Pancreas (tissue), 10 donors: ENCODE results near the gene ENTPD6. TPM values are rescaled to one million over a fixed set of nuclear protein-coding genes. Genes with fewer than 3 reads are reported as not detected.
A peak's percentile ranks its signal among the peaks of the same experiment; 100 is the strongest.

Experiments used
- ATAC-seq, 4 donors: fragments of 200-7000 bp; cut with Tn5 transposase; one replicate each; pipeline versions ENCODE4 v1.8.0 to v1.9.1; 2020; ENCODE audit warnings: mild to moderate bottlenecking in 4 of 4, moderate library complexity in 4 of 4
- DNase-seq, 6 donors: peaks; one replicate each; pipeline ENCODE4 v3.0.0-alpha.2; 2020
- FAIRE-seq: peaks from 2 replicates; lab custom pipeline; 2012; peaks lifted over from hg19 to GRCh38; lab: Jason Lieb, UNC
- H3K27ac ChIP-seq, 4 donors: fragments of 200-600 bp; sonication (generic); 1 replicate in 3 of 4; 2 replicates in 1 of 4; pipeline versions ENCODE4 v1.5.0 to v1.8.0; 2020
- H3K27me3 ChIP-seq, 4 donors: fragments of 200-600 bp; one replicate each; pipeline ENCODE4 v1.8.0; 2021
- H3K36me3 ChIP-seq, 3 donors: fragments of 200-600 bp; sonication (generic) in 1 of 3; one replicate each; pipeline versions ENCODE4 v1.5.0 to v1.8.0; 2020 to 2021
- H3K4me1 ChIP-seq, 3 donors: fragments of 200-600 bp; one replicate each; pipeline ENCODE4 v1.8.0; 2021
- H3K4me3 ChIP-seq, 4 donors: fragments of 200-600 bp; sonication (generic) in 2 of 4; one replicate each; pipeline versions ENCODE4 v1.5.0 to v1.8.0; 2020 to 2021
- H3K9me3 ChIP-seq, 4 donors: fragments of 200-600 bp; one replicate each; pipeline ENCODE4 v1.8.0; 2021
- CTCF ChIP-seq, 4 donors: fragments of 200-600 bp; sonication (generic) in 3 of 4; IDR thresholded peaks; one replicate each; pipeline versions ENCODE4 v1.5.0 to v1.8.0; 2021; ENCODE audit warnings: antibody characterized with exemption in 4 of 4
- WGBS, 2 donors: extraction: QIAGEN DNeasy Blood & Tissue Kit; methylation state at CpG; one replicate each; pipeline ENCODE4 v1.1.7; 2013; 5-methylcytosine and 5-hydroxymethylcytosine counted together
- intact Hi-C, 3 donors: fragments of 100-400 bp; cut with DNase I; formaldehyde crosslinking; loops; one replicate each; pipeline versions ENCODE4 v1.11.1 to v1.14.2; 2022
- polyA plus RNA-seq, 2 donors: library from polyadenylated mRNA; stranded (reverse); fragments of 200-250 nt; gene quantifications; one replicate each; pipeline ENCODE4 v1.2.3, GENCODE V29; 2013
- total RNA-seq, 6 donors: library from RNA; stranded (reverse); fragmentation: NEBNext Ultra II Directional in 4 of 6; extraction: Animal tissue kit (Norgen Biotek cat#: 25700) in 4 of 6; gene quantifications; one replicate each; pipeline versions ENCODE4 v1.2.1 to v1.2.4, GENCODE V29; 2021 to 2023
- donor health status: healthy with polysubstance abuse.
- donor health status: DM: no; HTN: no; CAD: no; lungs with moderate emphysema.
- donor health status: DM: no; HTN: no; CAD: no.
- donor health status: control.
- donor health status: control.
- donor health status: Bipolar disorder and iron deficiency.
- donor health status: DM: yes; HTN: yes; CAD: no.
- donor health status: DM: no; HTN: no; CAD: no.
- donor health status: DM: no; HTN: no; CAD: no.
- donor health status: DM: yes; HTN: yes; CAD: no.

The ENTPD6 gene
- total and polyA plus RNA-seq, 8 donors, result 31.4 to 99.3 (median 44.7) TPM

- H3K27me3 ChIP-seq, result no peaks in the 10 kb centered on the region
- H3K4me3 ChIP-seq, result no peak overlapping the region
- H3K9me3 ChIP-seq, result no peaks in the 10 kb centered on the region
- no peaks in the 10 kb centered on the region for H3K36me3 ChIP-seq
- peaks cover 0 to 7% (median 0%) of the 10 kb centered on the region in 3 donors for H3K4me1 ChIP-seq
- 74 to 80% methylated on average over 5 of the region's 5 CpGs for WGBS, 2 donors
- TF ChIP-seq CTCF (IDR thresholded peaks at IDR 0.05), result no peak
- ATAC-seq, result peak; percentile 24 to 58 (median 39)
- no peak for FAIRE-seq
- intact Hi-C loops, result no loop called here
- DNase-seq, result no peak
- no peak overlapping the region for H3K27ac ChIP-seq
Measured at GRCh38 chr20:25256226-25256859, 60.8 kb downstream of the ENTPD6 start.

GRCh38 chr20:25257130-25257529 is 61.6 kb downstream of the ENTPD6 start:
- Histone ChIP-seq H3K27ac (no peak overlapping the region), H3K4me3 (no peak overlapping the region), H3K27me3 (no peaks in the 10 kb centered on the region), H3K4me1 (peaks cover 0 to 7% (median 0%) of the 10 kb centered on the region in 3 donors), H3K36me3 (no peaks in the 10 kb centered on the region), H3K9me3 (no peaks in the 10 kb centered on the region)
- TF ChIP-seq CTCF (IDR thresholded peaks at IDR 0.05), result no peak
- intact Hi-C loops, result no loop called here
- ATAC-seq (no peak), DNase-seq (no peak), FAIRE-seq (no peak)
- WGBS, 2 donors, result 96 to 97% methylated on average over 5 of the region's 5 CpGs

GRCh38 chr20:25257756-25258475 is 62.4 kb downstream of the ENTPD6 start:
- intact Hi-C loops, result no loop called here
- FAIRE-seq, result no peak
- Histone ChIP-seq H3K36me3 (no peaks in the 10 kb centered on the region), H3K4me3 (no peak overlapping the region), H3K27ac (no peak overlapping the region), H3K4me1 (peaks cover 0 to 7% (median 0%) of the 10 kb centered on the region in 3 donors), H3K27me3 (no peaks in the 10 kb centered on the region), H3K9me3 (no peaks in the 10 kb centered on the region)
- no peak for TF ChIP-seq CTCF (IDR thresholded peaks at IDR 0.05)
- ATAC-seq, result no peak
- no peak for DNase-seq
- WGBS, 2 donors, result 84% methylated on average over 10 of the region's 10 CpGs

GRCh38 chr20:25258476-25258805 is 62.9 kb downstream of the ENTPD6 start:
- no peak overlapping the region for H3K4me3 ChIP-seq
- FAIRE-seq, result no peak
- intact Hi-C loops, result no loop called here
- no peak for TF ChIP-seq CTCF (IDR thresholded peaks at IDR 0.05)
- peaks cover 0 to 7% (median 0%) of the 10 kb centered on the region in 3 donors for H3K4me1 ChIP-seq
- H3K27ac ChIP-seq, result no peak overlapping the region
- no peaks in the 10 kb centered on the region for H3K36me3 ChIP-seq
- no peaks in the 10 kb centered on the region for H3K27me3 ChIP-seq
- ATAC-seq, result no peak
- no peaks in the 10 kb centered on the region for H3K9me3 ChIP-seq
- 77 to 81% methylated on average over 8 of the region's 8 CpGs for WGBS, 2 donors
- DNase-seq, result no peak

GRCh38 chr20:25258828-25259227 is 63.3 kb downstream of the ENTPD6 start:
- ATAC-seq (no peak), FAIRE-seq (no peak), DNase-seq (no peak)
- Histone ChIP-seq H3K27me3 (no peaks in the 10 kb centered on the region), H3K4me1 (peaks cover 0 to 7% (median 0%) of the 10 kb centered on the region in 3 donors), H3K4me3 (no peak overlapping the region), H3K9me3 (no peaks in the 10 kb centered on the region), H3K36me3 (no peaks in the 10 kb centered on the region), H3K27ac (no peak overlapping the region)
- intact Hi-C loops, result no loop called here
- TF ChIP-seq CTCF (IDR thresholded peaks at IDR 0.05), result no peak
- WGBS, 2 donors, result 76 to 82% methylated on average over 4 of the region's 4 CpGs
